GM12878 (cell line): Measurements from ENCODE around the gene KRT32.

Experiments
- POLR2AphosphoS5 ChIP-seq: IDR thresholded peaks from 2 replicates; pipeline ENCODE4 v1.6.1; 2011; ENCODE audit warnings: mild to moderate bottlenecking, low read length, inconsistent platforms
- REST ChIP-seq: IDR thresholded peaks from 2 replicates; pipeline ENCODE4 v1.6.1; 2012; ENCODE audit warnings: mild to moderate bottlenecking, low read depth, low read length

GRCh38 chr17:41483531-41483930 is 16.3 kb upstream of the KRT32 start:
- TF ChIP-seq POLR2AphosphoS5 = no peak
- TF ChIP-seq REST = no peak
